OCI-LY1 (cell line): ENCODE data around the gene AGFG2.

ENCODE experiments used
- EZH2 ChIP-seq: fragments of 200-600 bp; sonication (generic), shearing (Covaris generic); IDR thresholded peaks from 2 replicates; pipeline ENCODE4 v1.8.0; 2017; ENCODE audit warnings: borderline replicate concordance, mixed run types, mild to moderate bottlenecking, antibody characterized with exemption, low read length, moderate library complexity, mixed read lengths
- TF ChIP-seq, protein P1 (sequence below): fragments of 200-600 bp; sonication (generic), shearing (Covaris generic); IDR thresholded peaks from 2 replicates; pipeline ENCODE4 v1.5.1; 2017; ENCODE audit warnings: mild to moderate bottlenecking, antibody characterized with exemption, low read length, moderate library complexity, mixed read lengths

DNA sequence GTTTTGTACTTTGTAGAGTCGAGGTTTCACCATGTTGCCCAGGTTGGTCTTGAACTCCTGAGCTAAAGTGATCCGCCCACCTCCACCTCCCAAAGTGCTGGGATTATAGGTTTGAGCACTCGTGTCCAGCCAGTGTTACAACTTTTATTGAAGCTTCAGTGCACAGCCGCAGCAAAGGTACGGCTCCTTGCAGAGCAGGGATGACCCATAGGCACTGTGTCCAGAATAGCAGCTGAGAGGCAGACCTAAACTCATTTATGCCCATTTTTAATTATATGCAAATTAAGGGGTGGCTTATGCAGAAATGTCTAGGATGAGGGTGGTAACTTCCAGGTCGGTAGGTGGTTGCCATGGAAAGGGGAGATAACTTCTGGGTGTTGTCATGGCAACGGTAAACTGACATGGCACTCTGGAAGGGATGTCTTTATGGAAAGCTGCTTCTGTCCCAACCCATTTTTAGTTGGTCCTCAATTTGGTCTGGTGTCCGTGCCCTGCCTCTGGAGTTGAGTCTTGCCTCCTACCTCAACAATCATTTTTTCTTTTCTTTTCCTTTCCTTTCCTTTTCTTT is 32.6 kb upstream of the AGFG2 start:
- TF ChIP-seq, protein P1, sequence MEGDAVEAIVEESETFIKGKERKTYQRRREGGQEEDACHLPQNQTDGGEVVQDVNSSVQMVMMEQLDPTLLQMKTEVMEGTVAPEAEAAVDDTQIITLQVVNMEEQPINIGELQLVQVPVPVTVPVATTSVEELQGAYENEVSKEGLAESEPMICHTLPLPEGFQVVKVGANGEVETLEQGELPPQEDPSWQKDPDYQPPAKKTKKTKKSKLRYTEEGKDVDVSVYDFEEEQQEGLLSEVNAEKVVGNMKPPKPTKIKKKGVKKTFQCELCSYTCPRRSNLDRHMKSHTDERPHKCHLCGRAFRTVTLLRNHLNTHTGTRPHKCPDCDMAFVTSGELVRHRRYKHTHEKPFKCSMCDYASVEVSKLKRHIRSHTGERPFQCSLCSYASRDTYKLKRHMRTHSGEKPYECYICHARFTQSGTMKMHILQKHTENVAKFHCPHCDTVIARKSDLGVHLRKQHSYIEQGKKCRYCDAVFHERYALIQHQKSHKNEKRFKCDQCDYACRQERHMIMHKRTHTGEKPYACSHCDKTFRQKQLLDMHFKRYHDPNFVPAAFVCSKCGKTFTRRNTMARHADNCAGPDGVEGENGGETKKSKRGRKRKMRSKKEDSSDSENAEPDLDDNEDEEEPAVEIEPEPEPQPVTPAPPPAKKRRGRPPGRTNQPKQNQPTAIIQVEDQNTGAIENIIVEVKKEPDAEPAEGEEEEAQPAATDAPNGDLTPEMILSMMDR, result no peak
- TF ChIP-seq EZH2, result no peak
